Osteocyte (in vitro differentiated cells): ENCODE measurements around the gene HCN1. TPM values are rescaled to one million over a fixed set of nuclear protein-coding genes. Genes with fewer than 3 reads are reported as not detected.
"Not testable (repeated sequence)": the region's sequence is repeated elsewhere in the genome, so short reads cannot be mapped to it uniquely, and the experiment has no call there.

ENCODE experiments used
- DNase-seq: peaks from one replicate; pipeline ENCODE4 v3.0.0; 2021; ENCODE audit warnings: mixed read lengths; ENCODE audit not compliant: unreplicated experiment; ENCODE audit errors: extremely low spot score
- H3K27ac Mint-ChIP-seq: one replicate; pipeline ENCODE4 v1.8.0; 2021; ENCODE audit warnings: mild to moderate bottlenecking, mixed read lengths; ENCODE audit not compliant: unreplicated experiment
- H3K27me3 Mint-ChIP-seq: one replicate; pipeline ENCODE4 v1.8.0; 2021; ENCODE audit warnings: mixed read lengths; ENCODE audit not compliant: unreplicated experiment
- H3K36me3 Mint-ChIP-seq: one replicate; pipeline ENCODE4 v1.8.0; 2021; ENCODE audit warnings: mixed read lengths; ENCODE audit not compliant: unreplicated experiment
- H3K4me1 Mint-ChIP-seq: one replicate; pipeline ENCODE4 v1.8.0; 2021; ENCODE audit warnings: mixed read lengths; ENCODE audit not compliant: unreplicated experiment
- H3K4me3 Mint-ChIP-seq: one replicate; pipeline ENCODE4 v1.8.0; 2021; ENCODE audit warnings: mild to moderate bottlenecking, moderate library complexity, mixed read lengths; ENCODE audit not compliant: unreplicated experiment
- H3K9me3 Mint-ChIP-seq: one replicate; pipeline ENCODE4 v1.8.0; 2021; ENCODE audit warnings: mixed read lengths; ENCODE audit not compliant: unreplicated experiment
- total RNA-seq: library from RNA; stranded (reverse); gene quantifications from 2 replicates; pipeline ENCODE4 v1.2.1, GENCODE V29; 2021
- TF ChIP-seq, protein P1 (sequence below): fragments of 200-600 bp; sonication (generic); IDR thresholded peaks from 2 replicates; pipeline ENCODE4 v1.5.0; 2021; ENCODE audit warnings: antibody characterized with exemption, mild to moderate bottlenecking, moderate library complexity

The HCN1 gene
- total RNA-seq, 1 donor from 2014 or later = not detected

DNA sequence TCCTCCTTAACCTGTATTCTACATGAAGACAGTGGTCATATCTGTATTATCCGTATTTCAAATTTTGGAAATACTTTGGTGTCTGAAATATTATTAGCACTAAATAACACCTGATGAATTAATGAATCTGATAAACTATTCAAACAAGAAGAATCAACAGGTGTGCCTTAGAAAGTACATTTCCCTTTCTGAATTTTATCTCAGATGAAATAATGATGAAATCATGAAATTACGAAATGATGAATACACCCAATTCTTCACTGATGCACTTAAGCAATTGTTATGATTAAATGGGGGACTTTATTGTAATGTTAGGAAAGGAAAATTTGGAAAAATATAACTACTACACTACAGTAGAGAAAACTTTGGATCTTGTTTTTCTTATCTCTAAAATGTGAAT, 313.6 kb downstream of the HCN1 start:
- TF ChIP-seq, protein P1, sequence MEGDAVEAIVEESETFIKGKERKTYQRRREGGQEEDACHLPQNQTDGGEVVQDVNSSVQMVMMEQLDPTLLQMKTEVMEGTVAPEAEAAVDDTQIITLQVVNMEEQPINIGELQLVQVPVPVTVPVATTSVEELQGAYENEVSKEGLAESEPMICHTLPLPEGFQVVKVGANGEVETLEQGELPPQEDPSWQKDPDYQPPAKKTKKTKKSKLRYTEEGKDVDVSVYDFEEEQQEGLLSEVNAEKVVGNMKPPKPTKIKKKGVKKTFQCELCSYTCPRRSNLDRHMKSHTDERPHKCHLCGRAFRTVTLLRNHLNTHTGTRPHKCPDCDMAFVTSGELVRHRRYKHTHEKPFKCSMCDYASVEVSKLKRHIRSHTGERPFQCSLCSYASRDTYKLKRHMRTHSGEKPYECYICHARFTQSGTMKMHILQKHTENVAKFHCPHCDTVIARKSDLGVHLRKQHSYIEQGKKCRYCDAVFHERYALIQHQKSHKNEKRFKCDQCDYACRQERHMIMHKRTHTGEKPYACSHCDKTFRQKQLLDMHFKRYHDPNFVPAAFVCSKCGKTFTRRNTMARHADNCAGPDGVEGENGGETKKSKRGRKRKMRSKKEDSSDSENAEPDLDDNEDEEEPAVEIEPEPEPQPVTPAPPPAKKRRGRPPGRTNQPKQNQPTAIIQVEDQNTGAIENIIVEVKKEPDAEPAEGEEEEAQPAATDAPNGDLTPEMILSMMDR = no peak
- H3K4me1 Mint-ChIP-seq = peaks cover 5% of the 10 kb centered on the region
- no peak for DNase-seq
- no peaks in the 10 kb centered on the region for H3K27me3 Mint-ChIP-seq
- peaks cover 3% of the 10 kb centered on the region for H3K9me3 Mint-ChIP-seq
- no peak overlapping the region for H3K4me3 Mint-ChIP-seq
- no peaks in the 10 kb centered on the region for H3K36me3 Mint-ChIP-seq
- H3K27ac Mint-ChIP-seq = no peak overlapping the region

DNA sequence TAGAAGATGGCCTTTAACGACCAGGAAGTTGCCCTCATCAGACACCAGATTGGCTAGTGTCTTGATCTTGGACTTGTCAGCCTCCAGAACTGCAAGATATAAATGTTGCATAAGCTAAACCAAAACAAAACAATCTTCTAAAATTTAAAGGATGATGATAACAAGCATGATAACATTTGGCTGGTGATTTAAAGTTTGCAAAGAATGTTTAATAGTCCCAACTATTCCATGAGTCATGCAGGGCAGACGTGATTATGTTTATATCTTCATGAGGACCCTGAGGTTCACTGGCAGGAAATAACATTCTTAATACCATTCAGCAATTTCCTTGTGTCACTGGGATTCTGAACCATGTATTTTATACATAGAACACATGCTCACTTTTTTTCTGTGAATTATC, 319.8 kb downstream of the HCN1 start:
- Mint-ChIP-seq H3K27me3 (no peaks in the 10 kb centered on the region), H3K4me1 (no peaks in the 10 kb centered on the region), H3K9me3 (peaks cover 6% of the 10 kb centered on the region), H3K36me3 (no peaks in the 10 kb centered on the region), H3K4me3 (no peak overlapping the region), H3K27ac (no peak overlapping the region)
- TF ChIP-seq, protein P1 = no peak
- DNase-seq = no peak

DNA sequence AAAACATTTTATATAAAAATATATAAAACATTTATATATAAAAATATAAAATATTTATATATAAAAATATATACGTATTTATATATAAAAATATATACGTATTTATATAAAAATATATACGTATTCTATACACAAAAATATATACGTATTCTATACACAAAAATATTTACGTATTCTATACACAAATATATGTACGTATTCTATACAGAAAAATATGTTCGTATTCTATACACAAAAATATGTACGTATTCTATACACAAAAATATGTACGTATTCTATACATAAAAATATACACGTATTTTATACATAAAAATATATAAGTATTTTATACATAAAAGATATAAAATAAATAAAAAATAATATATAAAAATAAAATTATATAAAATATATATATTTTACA, 323.6 kb downstream of the HCN1 start:
- Mint-ChIP-seq H3K36me3 (no peaks in the 10 kb centered on the region), H3K4me1 (no peaks in the 10 kb centered on the region), H3K9me3 (peaks cover 3% of the 10 kb centered on the region), H3K27ac (no peak overlapping the region), H3K27me3 (no peaks in the 10 kb centered on the region), H3K4me3 (no peak overlapping the region)
- DNase-seq = no peak
- TF ChIP-seq, protein P1 = no peak

DNA sequence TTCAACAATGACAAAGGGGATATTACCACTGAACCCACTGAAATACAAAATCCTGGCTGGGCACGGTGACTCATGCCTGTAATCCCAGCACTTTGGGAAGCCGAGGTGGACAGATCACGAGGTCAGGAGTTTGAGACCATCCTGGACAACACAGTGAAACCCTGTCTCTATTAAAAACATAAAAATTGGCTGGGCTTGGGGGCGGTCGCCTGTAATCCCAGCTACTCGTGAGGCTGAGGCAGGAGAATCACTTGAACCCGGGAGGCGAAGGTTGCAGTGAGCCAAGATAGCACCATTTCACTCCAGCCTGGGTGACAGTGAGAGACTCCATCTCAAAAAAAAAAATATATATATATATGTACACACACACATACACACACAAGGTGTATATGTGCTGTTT, 324.8 kb downstream of the HCN1 start:
- H3K27me3 Mint-ChIP-seq, DNase-seq, H3K36me3 Mint-ChIP-seq, H3K4me1 Mint-ChIP-seq, H3K4me3 Mint-ChIP-seq, H3K9me3 Mint-ChIP-seq, H3K27ac Mint-ChIP-seq: not testable (repeated sequence)

DNA sequence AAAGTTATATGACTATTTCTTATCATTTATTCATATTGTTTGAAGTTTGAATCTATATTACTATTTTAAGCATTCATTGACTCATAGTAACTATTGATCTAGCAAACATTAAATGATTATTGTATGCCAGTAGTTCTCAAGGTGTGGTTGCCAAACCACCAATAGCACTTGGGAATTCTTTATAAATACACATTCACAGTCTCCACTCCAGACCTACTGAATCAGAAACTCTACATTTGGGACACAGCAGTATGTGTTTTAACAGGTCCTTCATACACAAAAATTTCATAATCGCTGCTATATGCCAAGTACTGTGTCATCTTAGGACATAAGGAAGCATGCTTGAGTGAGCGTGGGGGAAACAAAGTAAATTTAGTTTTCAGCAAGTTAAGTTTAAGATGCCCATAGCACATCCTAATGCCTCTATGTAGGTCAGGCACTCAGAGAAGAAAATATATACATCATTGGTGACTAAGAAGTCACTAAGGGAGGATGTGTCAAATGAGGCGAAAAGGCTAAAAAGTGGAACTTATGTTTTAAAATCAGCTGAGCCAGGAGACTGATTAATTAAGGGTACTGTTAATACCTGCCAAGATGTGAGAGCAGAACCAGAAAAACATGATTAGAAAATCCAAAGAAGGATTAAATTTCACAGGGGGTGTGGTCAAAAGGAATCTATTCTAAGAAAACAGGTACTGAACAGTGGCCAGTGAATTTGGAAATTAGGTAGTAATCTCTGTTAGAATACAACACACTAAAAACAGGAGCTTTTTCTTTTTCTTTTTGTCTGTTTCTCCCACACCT, 340.8 kb downstream of the HCN1 start:
- Mint-ChIP-seq H3K27ac (no peak overlapping the region), H3K36me3 (no peaks in the 10 kb centered on the region), H3K9me3 (peaks cover 9% of the 10 kb centered on the region), H3K27me3 (no peaks in the 10 kb centered on the region), H3K4me1 (no peaks in the 10 kb centered on the region), H3K4me3 (no peak overlapping the region)
- no peak for DNase-seq
- TF ChIP-seq, protein P1 = no peak
